Measurements from ENCODE around the gene RTN4. TPM values are rescaled to one million over a fixed set of nuclear protein-coding genes. Genes with fewer than 3 reads are reported as not detected.

RTN4 gene
- total and polyA plus RNA-seq, 9 donors = 110 to 334 (median 200) TPM

GRCh38 chr2:55097461-55098410 is 47.5 kb upstream of the RTN4 start:
- no peaks in the 10 kb centered on the region for H3K9me3 ChIP-seq
- H3K4me3 ChIP-seq = no peak overlapping the region
- peaks cover 16% of the 10 kb centered on the region for H3K4me1 ChIP-seq (ENCODE audit: insufficient read depth)
- no peaks in the 10 kb centered on the region for H3K27me3 ChIP-seq
- intact Hi-C loops (cut with DNase I) = loop anchor here in 1 of 4 donors (10.0 kb wide), 1 partner anchor 67 kb away; no protein-coding TSS in a partner anchor
- no peaks in the 10 kb centered on the region for H3K36me3 ChIP-seq
- peak in 3 of 5 donors; percentile 51 to 54 (median 52) for DNase-seq
- WGBS, 3 donors = 30 to 35% (median 34%) methylated on average over 6 of the region's 6 CpGs
- TF ChIP-seq EP300 (IDR thresholded peaks at IDR 0.05) (no peak), POLR2A (IDR thresholded peaks at IDR 0.05) (no peak), CTCF (IDR thresholded peaks at IDR 0.05) (no peak)
- peak overlapping the region in 1 of 2 donors; percentile 4 for H3K27ac ChIP-seq

- peak overlapping the region in 1 of 2 donors; percentile 4 for H3K27ac ChIP-seq
- WGBS, 3 donors = 56 to 67% (median 57%) methylated on average over 1 of the region's 1 CpG
- no peak overlapping the region for H3K4me3 ChIP-seq
- H3K4me1 ChIP-seq (ENCODE audit: insufficient read depth) = peaks cover 16% of the 10 kb centered on the region
- H3K9me3 ChIP-seq = no peaks in the 10 kb centered on the region
- no peaks in the 10 kb centered on the region for H3K36me3 ChIP-seq
- intact Hi-C loops (cut with DNase I) = loop anchor here in 1 of 4 donors (10.0 kb wide), 1 partner anchor 68 kb away; no protein-coding TSS in a partner anchor
- no peaks in the 10 kb centered on the region for H3K27me3 ChIP-seq
- no peak for TF ChIP-seq EP300 (IDR thresholded peaks at IDR 0.05)
- TF ChIP-seq POLR2A (IDR thresholded peaks at IDR 0.05) = no peak
- no peak for TF ChIP-seq CTCF (IDR thresholded peaks at IDR 0.05)
- DNase-seq = no peak
Measured at GRCh38 chr2:55097082-55097460, 46.8 kb upstream of the RTN4 start.

GRCh38 chr2:55096586-55096985 is 46.3 kb upstream of the RTN4 start:
- DNase-seq = no peak
- Histone ChIP-seq H3K4me3 (no peak overlapping the region), H3K27ac (peak overlapping the region in 1 of 2 donors; percentile 4), H3K27me3 (no peaks in the 10 kb centered on the region), H3K9me3 (no peaks in the 10 kb centered on the region), H3K36me3 (no peaks in the 10 kb centered on the region), H3K4me1 (ENCODE audit: insufficient read depth) (peaks cover 16% of the 10 kb centered on the region)
- TF ChIP-seq EP300 (IDR thresholded peaks at IDR 0.05) (no peak), POLR2A (IDR thresholded peaks at IDR 0.05) (no peak), CTCF (IDR thresholded peaks at IDR 0.05) (no peak)
- intact Hi-C loops (cut with DNase I) = loop anchor here in 1 of 4 donors (10.0 kb wide), 1 partner anchor 68 kb away; no protein-coding TSS in a partner anchor
- 94 to 99% (median 96%) methylated on average over 3 of the region's 3 CpGs for WGBS, 3 donors

- 81 to 87% (median 85%) methylated on average over 4 of the region's 4 CpGs for WGBS, 3 donors
- intact Hi-C loops (cut with DNase I) = loop anchor here in 1 of 4 donors (10.0 kb wide), 1 partner anchor 71 kb away; no protein-coding TSS in a partner anchor
- Histone ChIP-seq H3K9me3 (no peaks in the 10 kb centered on the region), H3K4me1 (ENCODE audit: insufficient read depth) (peaks cover 10% of the 10 kb centered on the region), H3K4me3 (no peak overlapping the region), H3K27me3 (no peaks in the 10 kb centered on the region), H3K27ac (no peak overlapping the region), H3K36me3 (no peaks in the 10 kb centered on the region)
- DNase-seq = no peak
- TF ChIP-seq POLR2A (IDR thresholded peaks at IDR 0.05) = no peak
- no peak for TF ChIP-seq CTCF (IDR thresholded peaks at IDR 0.05)
- TF ChIP-seq EP300 (IDR thresholded peaks at IDR 0.05) = no peak
Measured at GRCh38 chr2:55093381-55093780, 43.1 kb upstream of the RTN4 start.
